CD4-positive, alpha-beta T cell (primary cell): ENCODE results near the gene WDR82. TPM values are rescaled to one million over a fixed set of nuclear protein-coding genes. Genes with fewer than 3 reads are reported as not detected.

Source experiments
- ATAC-seq: fragments of 200-7000 bp; cut with Tn5 transposase; one replicate; pipeline ENCODE4 v1.10.0; 2022; ENCODE audit warnings: mild to moderate bottlenecking; ENCODE audit not compliant: poor library complexity
- CTCF ChIA-PET: fragments of 350-600 bp; sonication (Branson Sonifier 250); formaldehyde crosslinking; loops from one replicate; lab custom pipeline; 2021; ENCODE audit warnings: antibody characterized with exemption, inconsistent platforms; lab: Charles Lee
- POLR2A ChIA-PET: fragments of 350-600 bp; sonication (Branson Sonifier 250); formaldehyde crosslinking; loops from one replicate; lab custom pipeline; 2021; ENCODE audit warnings: antibody characterized with exemption, inconsistent platforms; lab: Charles Lee
- DNase-seq, 14 experiments: peaks; one replicate each; pipeline ENCODE4 v3.0.0-alpha.2; 2013 to 2020; ENCODE audit warnings: mixed read lengths in 2 of 14
- H3K27ac ChIP-seq, 2 donors: one replicate each; pipeline versions ENCODE4 v1.5.1 to v1.7.0; 2013; ENCODE audit warnings: low read length in 2 of 2, low read depth in 1 of 2, mild to moderate bottlenecking in 1 of 2
- H3K27me3 ChIP-seq, 2 experiments: 1 replicate in 1 of 2; 2 replicates in 1 of 2; pipeline versions ENCODE4 v1.6.1 to v1.7.0; 2013; ENCODE audit warnings: low read length in 2 of 2, control low read depth in 1 of 2, mild to moderate bottlenecking in 1 of 2, moderate library complexity in 1 of 2; ENCODE audit not compliant: insufficient read depth in 2 of 2, control insufficient read depth in 1 of 2
- H3K36me3 ChIP-seq: one replicate; pipeline ENCODE4 v1.6.1; 2013; ENCODE audit warnings: low read length, control low read depth; ENCODE audit not compliant: insufficient read depth
- H3K4me1 ChIP-seq: one replicate; pipeline ENCODE4 v1.6.1; 2013; ENCODE audit warnings: low read length, control low read depth; ENCODE audit not compliant: insufficient read depth
- H3K4me3 ChIP-seq: one replicate; pipeline ENCODE4 v1.5.1; 2013; ENCODE audit warnings: mild to moderate bottlenecking, low read length, moderate library complexity
- H3K9me3 ChIP-seq, 2 experiments: 1 replicate in 1 of 2; 2 replicates in 1 of 2; pipeline versions ENCODE4 v1.6.1 to v1.7.0; 2013; ENCODE audit warnings: low read length in 2 of 2, mild to moderate bottlenecking in 2 of 2, control low read depth in 1 of 2, moderate library complexity in 1 of 2; ENCODE audit not compliant: control insufficient read depth in 1 of 2, insufficient read depth in 1 of 2
- H3K27ac Mint-ChIP-seq: one replicate; pipeline ENCODE4 v1.8.0; 2020; ENCODE audit warnings: mixed read lengths
- H3K27me3 Mint-ChIP-seq: one replicate; pipeline ENCODE4 v1.8.0; 2021; ENCODE audit warnings: mixed read lengths
- H3K36me3 Mint-ChIP-seq: one replicate; pipeline ENCODE4 v1.8.0; 2021; ENCODE audit warnings: low read depth, mixed read lengths
- H3K4me1 Mint-ChIP-seq: one replicate; pipeline ENCODE4 v1.8.0; 2021; ENCODE audit warnings: low read depth, mixed read lengths
- H3K4me3 Mint-ChIP-seq: one replicate; pipeline ENCODE4 v1.8.0; 2020; ENCODE audit warnings: mild to moderate bottlenecking, mixed read lengths
- H3K9me3 Mint-ChIP-seq: one replicate; pipeline ENCODE4 v1.8.0; 2020; ENCODE audit warnings: mixed read lengths
- CTCF ChIP-seq: fragments of 200-600 bp; IDR thresholded peaks from one replicate; pipeline ENCODE4 v1.8.0; 2022; ENCODE audit warnings: antibody characterized with exemption, mild to moderate bottlenecking
- intact Hi-C, 2 experiments: fragments of 100-400 bp; cut with DNase I in 1 of 2; cut with micrococcal nuclease in 1 of 2; formaldehyde crosslinking; loops; one replicate each; pipeline versions ENCODE4 v1.15.1 to v1.9.0; 2023 to 2025; cut with DNase I, micrococcal nuclease
- total RNA-seq, 174 experiments: library from RNA in 2 of 174; stranded (reverse) in 2 of 174; gene quantifications; one replicate each; pipeline ENCODE4 v1.2.3 and lab custom pipeline; 2021 to 2026

The WDR82 gene
- total RNA-seq, 2 experiments from 2014 or later = 114 TPM

- Mint-ChIP-seq H3K27ac (peak overlapping the region; percentile 92), H3K27me3 (no peaks in the 10 kb centered on the region), H3K36me3 (peaks cover 96% of the 10 kb centered on the region), H3K4me1 (peaks cover 93% of the 10 kb centered on the region), H3K4me3 (peak overlapping the region; percentile 87), H3K9me3 (no peaks in the 10 kb centered on the region)
- no peaks in the 10 kb centered on the region for H3K9me3 ChIP-seq
- peaks cover 75% of the 10 kb centered on the region for H3K36me3 ChIP-seq
- TF ChIP-seq CTCF = no peak
- H3K4me1 ChIP-seq = peaks cover 65% of the 10 kb centered on the region
- CTCF ChIA-PET = interaction anchor here (1.4 to 2.3 kb wide), 3 partner anchors 9 to 13 kb away, joined by 3 to 7 read pairs (median 5); partner anchors contain the start of gene WDR82
- H3K27me3 ChIP-seq = no peaks in the 10 kb centered on the region
- intact Hi-C loops = loop anchor here (2.0 to 10.0 kb wide), 3 partner anchors 13 to 65 kb away; partner anchors contain the start of gene TWF2 (in 1 of the 2)
- peak overlapping the region; percentile 70 to 75 for H3K27ac ChIP-seq
- DNase-seq = no peak
- ATAC-seq = no peak
- no peak overlapping the region for H3K4me3 ChIP-seq
- POLR2A ChIA-PET = interaction anchor here (2.0 to 5.9 kb wide), 3 partner anchors 14 to 32 kb away, joined by 8 to 131 read pairs (median 28); partner anchors contain the start of genes PPM1M and TWF2
Measured at GRCh38 chr3:52269776-52270175, 8.7 kb downstream of the WDR82 start.

DNA sequence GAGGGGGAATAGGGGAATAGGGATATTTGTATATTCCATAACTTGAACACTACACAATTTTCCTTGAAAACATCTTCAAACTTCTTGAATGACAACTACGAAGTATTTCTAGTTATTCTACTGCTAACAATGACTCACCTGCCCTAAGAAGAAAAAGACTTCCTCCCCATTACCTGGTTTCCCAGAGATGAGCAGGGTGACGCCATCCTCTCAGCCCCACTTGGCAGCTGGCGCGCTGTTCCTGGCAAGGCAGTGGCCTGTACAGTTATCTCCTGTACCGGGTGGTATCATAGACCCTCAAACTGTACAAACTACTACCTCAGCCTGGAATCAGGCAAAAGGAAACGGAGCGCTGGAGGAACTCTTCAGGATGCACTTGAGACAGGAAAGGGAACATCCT is 10.4 kb downstream of the WDR82 start:
- Histone ChIP-seq H3K27ac (peak overlapping the region; percentile 61 to 66), H3K4me1 (peaks cover 66% of the 10 kb centered on the region), H3K36me3 (peaks cover 82% of the 10 kb centered on the region), H3K4me3 (no peak overlapping the region), H3K9me3 (no peaks in the 10 kb centered on the region), H3K27me3 (no peaks in the 10 kb centered on the region)
- DNase-seq = peak in 11 of 14 experiments; percentile 40 to 70 (median 60)
- peaks cover 94% of the 10 kb centered on the region for H3K4me1 Mint-ChIP-seq
- peak; percentile 64 for ATAC-seq
- intact Hi-C loops = loop anchor here in 1 of 2 experiments (1.0 kb wide), 1 partner anchor 10 kb away; the partner anchor contains the start of gene WDR82
- ChIA-PET POLR2A (interaction anchor here (0.7 to 5.9 kb wide), 6 partner anchors 9 to 25 kb away, joined by 3 to 131 read pairs (median 6); partner anchors contain the start of gene PPM1M), CTCF (interaction anchor here (0.7 to 1.1 kb wide), 5 partner anchors 10 to 145 kb away, joined by 3 to 5 read pairs (median 4); partner anchors contain the start of gene WDR82)
- no peaks in the 10 kb centered on the region for H3K27me3 Mint-ChIP-seq
- H3K4me3 Mint-ChIP-seq = peak overlapping the region; percentile 80
- no peaks in the 10 kb centered on the region for H3K9me3 Mint-ChIP-seq
- H3K36me3 Mint-ChIP-seq = peaks cover 97% of the 10 kb centered on the region
- no peak for TF ChIP-seq CTCF
- H3K27ac Mint-ChIP-seq = peak overlapping the region; percentile 92

DNA sequence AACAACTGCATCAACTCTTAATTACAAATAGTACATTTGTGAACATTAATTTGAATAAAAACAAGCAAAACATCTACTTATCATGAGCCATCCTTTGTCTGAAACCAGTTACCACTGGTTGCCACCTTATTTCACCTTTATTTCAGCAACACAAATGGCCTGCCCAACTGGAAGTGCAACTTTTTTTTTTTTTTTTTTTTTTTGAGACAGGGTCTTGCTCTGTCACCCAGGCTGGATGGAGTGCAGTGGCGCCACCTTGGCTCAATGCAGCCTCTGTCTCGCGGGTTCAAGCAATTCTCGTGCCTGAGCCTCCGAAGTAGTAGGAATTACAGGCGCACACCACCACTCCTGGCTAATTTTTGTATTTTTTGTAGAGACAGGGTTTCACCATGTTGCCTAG is 13.1 kb downstream of the WDR82 start:
- no peak for DNase-seq
- no peak for TF ChIP-seq CTCF
- no peaks in the 10 kb centered on the region for H3K27me3 ChIP-seq
- Mint-ChIP-seq H3K27me3 (no peaks in the 10 kb centered on the region), H3K4me3 (no peak overlapping the region), H3K4me1 (peaks cover 95% of the 10 kb centered on the region), H3K9me3 (no peaks in the 10 kb centered on the region), H3K27ac (peak overlapping the region; percentile 92), H3K36me3 (peaks cover 99% of the 10 kb centered on the region)
- H3K4me3 ChIP-seq = no peak overlapping the region
- intact Hi-C loops = no loop called here
- peaks cover 67% of the 10 kb centered on the region for H3K4me1 ChIP-seq
- ChIA-PET POLR2A (interaction anchor here (3.2 to 3.4 kb wide), 2 partner anchors 12 kb away, joined by 24 to 33 read pairs; partner anchors contain the start of gene WDR82), CTCF (interaction anchor here (2.5 kb wide), 1 partner anchor 11 kb away, joined by 12 read pairs; no protein-coding TSS in a partner anchor)
- H3K36me3 ChIP-seq = peaks cover 96% of the 10 kb centered on the region
- no peak overlapping the region for H3K27ac ChIP-seq
- H3K9me3 ChIP-seq = no peaks in the 10 kb centered on the region
- ATAC-seq = no peak
